Measurements from ENCODE around the gene SH2D3C.
"Not testable (repeated sequence)": the region's sequence is repeated elsewhere in the genome, so short reads cannot be mapped to it uniquely, and the experiment has no call there.

Gene SH2D3C

GRCh38 chr9:127761061-127761460 lies 17.4 kb downstream of the SH2D3C start:
- peaks cover 12% of the 10 kb centered on the region for H3K4me1 Mint-ChIP-seq
- no peak overlapping the region for H3K4me3 Mint-ChIP-seq
- H3K27ac Mint-ChIP-seq, result no peak overlapping the region
- H3K9me3 Mint-ChIP-seq, result no peaks in the 10 kb centered on the region
- TF ChIP-seq CTCF (IDR thresholded peaks at IDR 0.05; ENCODE audit: unreplicated experiment in 3 of 3), result no peak
- peaks cover 7% of the 10 kb centered on the region for H3K36me3 Mint-ChIP-seq (ENCODE audit: low read depth)
- H3K27me3 Mint-ChIP-seq (ENCODE audit: low read depth), result peaks cover 30% of the 10 kb centered on the region

- peaks cover 41% of the 10 kb centered on the region for H3K27me3 Mint-ChIP-seq (ENCODE audit: low read depth)
- H3K4me1 Mint-ChIP-seq, result peaks cover 6% of the 10 kb centered on the region
- no peak overlapping the region for H3K4me3 Mint-ChIP-seq
- H3K27ac Mint-ChIP-seq, result no peak overlapping the region
- no peak for TF ChIP-seq CTCF (IDR thresholded peaks at IDR 0.05; ENCODE audit: unreplicated experiment in 3 of 3)
- no peaks in the 10 kb centered on the region for H3K9me3 Mint-ChIP-seq
- H3K36me3 Mint-ChIP-seq (ENCODE audit: low read depth), result no peaks in the 10 kb centered on the region
Measured at GRCh38 chr9:127758843-127759242, 19.6 kb downstream of the SH2D3C start.

- H3K9me3 Mint-ChIP-seq; H3K27ac Mint-ChIP-seq; H3K4me1 Mint-ChIP-seq; H3K36me3 Mint-ChIP-seq (ENCODE audit: low read depth); H3K4me3 Mint-ChIP-seq: not testable (repeated sequence)
- peaks cover 58% of the 10 kb centered on the region for H3K27me3 Mint-ChIP-seq (ENCODE audit: low read depth)
Measured at GRCh38 chr9:127756776-127757175, 21.7 kb downstream of the SH2D3C start.

- H3K4me1 Mint-ChIP-seq, result peaks cover 5% of the 10 kb centered on the region
- H3K27ac Mint-ChIP-seq, result no peak overlapping the region
- H3K9me3 Mint-ChIP-seq, result no peaks in the 10 kb centered on the region
- peaks cover 5% of the 10 kb centered on the region for H3K36me3 Mint-ChIP-seq (ENCODE audit: low read depth)
- H3K4me3 Mint-ChIP-seq, result no peak overlapping the region
- H3K27me3 Mint-ChIP-seq (ENCODE audit: low read depth), result peaks cover 62% of the 10 kb centered on the region
- no peak for TF ChIP-seq CTCF (IDR thresholded peaks at IDR 0.05; ENCODE audit: unreplicated experiment in 3 of 3)
Measured at GRCh38 chr9:127756233-127756632, 22.2 kb downstream of the SH2D3C start.

GRCh38 chr9:127755061-127756060 lies 23.1 kb downstream of the SH2D3C start:
- peaks cover 5% of the 10 kb centered on the region for H3K4me1 Mint-ChIP-seq
- no peaks in the 10 kb centered on the region for H3K9me3 Mint-ChIP-seq
- TF ChIP-seq CTCF (IDR thresholded peaks at IDR 0.05; ENCODE audit: unreplicated experiment in 3 of 3), result no peak
- peaks cover 60% of the 10 kb centered on the region for H3K27me3 Mint-ChIP-seq (ENCODE audit: low read depth)
- no peak overlapping the region for H3K27ac Mint-ChIP-seq
- peak overlapping the region in 2 of 3 experiments; percentile 32 to 47 for H3K4me3 Mint-ChIP-seq
- H3K36me3 Mint-ChIP-seq (ENCODE audit: low read depth), result peaks cover 8% of the 10 kb centered on the region

GRCh38 chr9:127754099-127755060 lies 24.1 kb downstream of the SH2D3C start:
- no peak for TF ChIP-seq CTCF (IDR thresholded peaks at IDR 0.05; ENCODE audit: unreplicated experiment in 3 of 3)
- Mint-ChIP-seq H3K27me3 (ENCODE audit: low read depth) (peaks cover 60% of the 10 kb centered on the region), H3K4me1 (peaks cover 5% of the 10 kb centered on the region), H3K4me3 (peak overlapping the region in 1 of 3 experiments; percentile 65), H3K9me3 (no peaks in the 10 kb centered on the region), H3K36me3 (ENCODE audit: low read depth) (peaks cover 10% of the 10 kb centered on the region), H3K27ac (no peak overlapping the region)
